H1 (cell line): ENCODE results near the gene TNXB. TPM values are rescaled to one million over a fixed set of nuclear protein-coding genes. Genes with fewer than 3 reads are reported as not detected.

Source experiments
- CTCF ChIA-PET: fragments of 300-600 bp; sonication (Branson Sonifier 250); formaldehyde crosslinking; loops from one replicate; lab custom pipeline; 2021; ENCODE audit not compliant: partially characterized antibody; lab: Charles Lee
- POLR2A ChIA-PET: fragments of 300-600 bp; sonication (Branson Sonifier 250); formaldehyde crosslinking; loops from one replicate; lab custom pipeline; 2021; ENCODE audit warnings: inconsistent platforms; ENCODE audit not compliant: partially characterized antibody; lab: Charles Lee
- DNase-seq, 2 experiments: peaks; one replicate each; pipeline versions ENCODE4 v3.0.0 to v3.0.0-alpha.2; 2010 to 2022; ENCODE audit warnings: low spot score in 2 of 2, low read depth in 1 of 2, mixed read lengths in 1 of 2
- FAIRE-seq: peaks from 2 replicates; lab custom pipeline; 2011; peaks lifted over from hg19 to GRCh38; lab: Jason Lieb, UNC
- H2AFZ ChIP-seq: 2 replicates; pipeline ENCODE4 v1.8.1; 2012; ENCODE audit warnings: low read length, inconsistent platforms
- H2AK5ac ChIP-seq: 2 replicates; pipeline ENCODE4 v1.6.1; 2013; ENCODE audit warnings: low read depth, low read length
- H2BK120ac ChIP-seq: replicated peaks from 2 replicates; pipeline ENCODE3; 2013; ENCODE audit warnings: low read depth, low read length, inconsistent platforms
- H2BK12ac ChIP-seq: 2 replicates; pipeline ENCODE4 v1.6.1; 2013; ENCODE audit warnings: low read depth, low read length
- H2BK15ac ChIP-seq: 2 replicates; pipeline ENCODE4 v1.6.1; 2013; ENCODE audit warnings: low read length
- H2BK20ac ChIP-seq: 2 replicates; pipeline ENCODE4 v1.6.1; 2013; ENCODE audit warnings: low read length
- H2BK5ac ChIP-seq: 2 replicates; pipeline ENCODE4 v1.6.1; 2013; ENCODE audit warnings: low read depth, low read length
- H3K14ac ChIP-seq: 2 replicates; pipeline ENCODE4 v1.6.1; 2013; ENCODE audit warnings: inconsistent platforms; ENCODE audit not compliant: insufficient read length
- H3K18ac ChIP-seq: 2 replicates; pipeline ENCODE4 v1.6.1; 2013; ENCODE audit warnings: low read length; ENCODE audit errors: extremely low read depth
- H3K23ac ChIP-seq: 2 replicates; pipeline ENCODE4 v1.6.1; 2013; ENCODE audit warnings: inconsistent platforms; ENCODE audit not compliant: insufficient read length
- H3K23me2 ChIP-seq: 2 replicates; pipeline ENCODE4 v1.6.1; 2013; ENCODE audit warnings: low read depth, low read length
- H3K27ac ChIP-seq: 2 replicates; pipeline ENCODE4 v1.6.1; 2011; ENCODE audit warnings: low read depth, low read length, inconsistent platforms
- H3K27me3 ChIP-seq, 4 experiments: replicated peaks in 1 of 4; 1 replicate in 1 of 4; 2 replicates in 3 of 4; pipeline versions ENCODE4 v1.6.1 to v1.8.1; 2011 to 2013; ENCODE audit warnings: low read length in 3 of 4, mild to moderate bottlenecking in 3 of 4, inconsistent platforms in 2 of 4, mixed read lengths in 2 of 4, moderate library complexity in 1 of 4; ENCODE audit not compliant: control insufficient read depth in 3 of 4, insufficient read depth in 3 of 4; ENCODE audit errors: extremely low read depth in 1 of 4
- H3K36me3 ChIP-seq, 4 experiments: 2 replicates each; pipeline versions ENCODE4 v1.6.1 to v1.8.1; 2011 to 2013; ENCODE audit warnings: mild to moderate bottlenecking in 4 of 4, low read length in 3 of 4, moderate library complexity in 2 of 4, control low read depth in 1 of 4, inconsistent platforms in 1 of 4; ENCODE audit not compliant: insufficient read depth in 4 of 4, control insufficient read depth in 2 of 4
- H3K4ac ChIP-seq: replicated peaks from 2 replicates; pipeline ENCODE3; 2013; ENCODE audit warnings: low read length, low read depth, mixed read lengths, inconsistent platforms; ENCODE audit not compliant: insufficient read length
- H3K4me1 ChIP-seq, 4 experiments: replicated peaks in 1 of 4; 1 replicate in 1 of 4; 2 replicates in 3 of 4; pipeline versions ENCODE4 v1.6.1 to v1.8.1; 2011 to 2013; ENCODE audit warnings: low read length in 3 of 4, inconsistent platforms in 2 of 4, mixed read lengths in 1 of 4; ENCODE audit not compliant: insufficient read depth in 4 of 4, control insufficient read depth in 3 of 4
- H3K4me2 ChIP-seq, 2 experiments: 2 replicates each; pipeline versions ENCODE4 v1.6.1 to v1.8.1; 2011 to 2013; ENCODE audit warnings: low read depth in 2 of 2, low read length in 2 of 2, control low read depth in 1 of 2, inconsistent platforms in 1 of 2, mild to moderate bottlenecking in 1 of 2; ENCODE audit not compliant: insufficient read depth in 1 of 2
- H3K4me3 ChIP-seq, 4 experiments: fragments of 200-600, 300-600 bp in 1 of 4; sonication (generic), shearing (Covaris generic), sonication (Bioruptor Twin) in 1 of 4; 2 replicates each; pipeline versions ENCODE4 v1.5.1 to v1.8.1; 2011 to 2016; ENCODE audit warnings: low read length in 4 of 4, low read depth in 3 of 4, control low read depth in 2 of 4, inconsistent platforms in 2 of 4, mild to moderate bottlenecking in 2 of 4, mixed read lengths in 1 of 4, moderate library complexity in 1 of 4; ENCODE audit not compliant: insufficient read depth in 2 of 4; ENCODE audit errors: extremely low read depth in 1 of 4
- H3K56ac ChIP-seq: replicated peaks from 2 replicates; pipeline ENCODE3; 2013; ENCODE audit warnings: low read depth, mild to moderate bottlenecking, mixed read lengths, low read length, inconsistent platforms; ENCODE audit not compliant: insufficient read length
- H3K79me1 ChIP-seq: 2 replicates; pipeline ENCODE4 v1.6.1; 2013; ENCODE audit warnings: low read depth, low read length, control low read depth
- H3K79me2 ChIP-seq, 2 experiments: 2 replicates each; pipeline versions ENCODE4 v1.6.1 to v1.8.1; 2012 to 2013; ENCODE audit warnings: low read length in 2 of 2, mild to moderate bottlenecking in 2 of 2, inconsistent platforms in 1 of 2; ENCODE audit not compliant: insufficient read depth in 2 of 2, control insufficient read depth in 1 of 2
- H3K9ac ChIP-seq, 4 experiments: replicated peaks in 1 of 4; 1 replicate in 1 of 4; 2 replicates in 3 of 4; pipeline versions ENCODE4 v1.6.1 to v1.8.1; 2011 to 2013; ENCODE audit warnings: low read depth in 3 of 4, low read length in 3 of 4, control low read depth in 2 of 4, mild to moderate bottlenecking in 2 of 4, moderate library complexity in 2 of 4, inconsistent platforms in 1 of 4; ENCODE audit errors: extremely low read depth in 1 of 4
- H3K9me3 ChIP-seq, 2 experiments: 2 replicates each; pipeline versions ENCODE4 v1.6.1 to v1.8.1; 2012 to 2013; ENCODE audit warnings: mild to moderate bottlenecking in 2 of 2, moderate library complexity in 2 of 2, control low read depth in 1 of 2, inconsistent platforms in 1 of 2, low read depth in 1 of 2, low read length in 1 of 2, mixed read lengths in 1 of 2; ENCODE audit not compliant: insufficient read depth in 2 of 2
- H4K20me1 ChIP-seq, 2 experiments: replicated peaks in 1 of 2; 2 replicates each; pipeline versions ENCODE3 to v1.8.1; 2011 to 2013; ENCODE audit warnings: inconsistent platforms in 2 of 2, low read length in 2 of 2, mild to moderate bottlenecking in 1 of 2; ENCODE audit not compliant: insufficient read depth in 2 of 2, control insufficient read depth in 1 of 2
- H4K5ac ChIP-seq: 2 replicates; pipeline ENCODE4 v1.6.1; 2013; ENCODE audit warnings: low read length, low read depth, mixed read lengths, inconsistent platforms; ENCODE audit not compliant: insufficient read length
- H4K8ac ChIP-seq: 2 replicates; pipeline ENCODE4 v1.8.0; 2013; ENCODE audit warnings: mild to moderate bottlenecking, moderate library complexity, low read length, inconsistent platforms; ENCODE audit not compliant: insufficient read depth; ENCODE audit errors: extremely low read depth
- H4K91ac ChIP-seq: replicated peaks from 2 replicates; pipeline ENCODE3; 2013; ENCODE audit warnings: low read length, mixed read lengths, inconsistent platforms; ENCODE audit not compliant: insufficient read length
- SIRT6 ChIP-seq: IDR thresholded peaks from one replicate; pipeline ENCODE4 v1.7.1; 2012; ENCODE audit warnings: low read length, inconsistent platforms
- WGBS, 2 experiments: shearing (Covaris generic) in 1 of 2; methylation state at CpG; one replicate each; pipeline versions ENCODE4 v1.1.6 to v1.1.7; 2013 to 2015; ENCODE audit warnings: low lambda C conversion rate in 2 of 2, mixed read lengths in 2 of 2, inconsistent platforms in 1 of 2, low coverage in 1 of 2, missing lambda C conversion rate in 1 of 2; ENCODE audit not compliant: insufficient replicate concordance in 2 of 2, insufficient coverage in 1 of 2, insufficient read length in 1 of 2; ENCODE audit errors: extremely low coverage in 1 of 2, missing lambda C conversion rate in 1 of 2; 5-methylcytosine and 5-hydroxymethylcytosine counted together
- polyA plus RNA-seq, 7 experiments: library from polyadenylated mRNA; depleted of rRNA in 3 of 7; stranded (reverse) in 5 of 7; unstranded in 2 of 7; fragments of >200 nt in 5 of 7; fragments of 200-250 nt in 2 of 7; gene quantifications; 1 replicate in 5 of 7; 2 replicates in 1 of 7; 4 replicates in 1 of 7; pipeline versions ENCODE4 v1.2.1 to v1.2.3, GENCODE V29; 2011 to 2013; ENCODE audit warnings: missing spikeins in 2 of 7, mixed read lengths in 2 of 7
- total RNA-seq: library from RNA; stranded (reverse); fragmentation: NEBNext Ultra II Directional; extraction: Animal tissue kit (Norgen Biotek cat#: 25700); gene quantifications from 2 replicates; pipeline ENCODE4 v1.2.1, GENCODE V29; 2021

The TNXB gene
- total and polyA plus RNA-seq, 2 of the 8 experiments (the other 6 are each of a cell fraction or from before 2014, with no cell fraction given): 3.1 to 4.8 TPM

GRCh38 chr6:32111424-32112066 is 2.4 kb upstream of the TNXB start:
- H3K36me3 ChIP-seq: peaks cover 0 to 6% (median under 1%) of the 10 kb centered on the region in 4 experiments; a peak in 3 of 8 replicates
- no peak overlapping the region for H3K4ac ChIP-seq
- ChIA-PET CTCF (interaction anchor here (0.6 to 6.0 kb wide), 8 partner anchors 7 to 63 kb away, joined by 3 to 49 read pairs (median 4); no protein-coding TSS in a partner anchor), POLR2A (interaction anchor here (0.7 to 2.7 kb wide), 12 partner anchors 11 to 140 kb away, joined by 3 to 16 read pairs (median 4); partner anchors contain the start of genes DXO and FKBPL)
- no peaks in the 10 kb centered on the region for H3K79me2 ChIP-seq
- H3K27ac ChIP-seq: no peak overlapping the region
- H4K5ac ChIP-seq: no peak overlapping the region
- H3K4me3 ChIP-seq: no peak overlapping the region
- no peak overlapping the region for H2AFZ ChIP-seq
- H2BK12ac ChIP-seq: no peak overlapping the region
- no peak overlapping the region for H4K8ac ChIP-seq
- H3K9me3 ChIP-seq: no peaks in the 10 kb centered on the region
- H3K9ac ChIP-seq: no peak overlapping the region
- no peak overlapping the region for H3K56ac ChIP-seq
- H3K23me2 ChIP-seq: no peaks in the 10 kb centered on the region
- H3K23ac ChIP-seq: no peak overlapping the region
- no peak for TF ChIP-seq SIRT6
- no peak overlapping the region for H3K18ac ChIP-seq
- H3K4me2 ChIP-seq: no peak overlapping the region
- no peak overlapping the region for H2BK120ac ChIP-seq
- peaks cover 0 to 10% (median 6%) of the 10 kb centered on the region in 4 experiments; a peak in 5 of 7 replicates for H3K27me3 ChIP-seq
- peaks cover 3 to 5% of the 10 kb centered on the region in 2 experiments for H4K20me1 ChIP-seq
- no peak overlapping the region for H2AK5ac ChIP-seq
- no peak for FAIRE-seq
- H3K14ac ChIP-seq: no peak overlapping the region
- no peak overlapping the region for H2BK5ac ChIP-seq
- H3K4me1 ChIP-seq: peaks cover 2 to 15% (median 9%) of the 10 kb centered on the region in 4 experiments
- H3K79me1 ChIP-seq: no peaks in the 10 kb centered on the region
- H2BK15ac ChIP-seq: no peak overlapping the region
- no peak overlapping the region for H2BK20ac ChIP-seq
- no peak overlapping the region for H4K91ac ChIP-seq
- no peak for DNase-seq
- WGBS, 2 experiments: 93% methylated on average over 7 of the region's 7 CpGs; no CpG with 5 or more reads in 1 of the 2 experiments
